Suppressor macrophage treated with lipopolysaccharide for 4 hours (primary cell): ENCODE data around the gene KIFC3.
A peak's percentile ranks its signal among the peaks of the same experiment; 100 is the strongest.
"Not testable (repeated sequence)": the region's sequence is repeated elsewhere in the genome, so short reads cannot be mapped to it uniquely, and the experiment has no call there.

Experiments used
- DNase-seq: peaks from one replicate; pipeline ENCODE4 v3.0.0-alpha.2; 2020

The KIFC3 gene

DNA sequence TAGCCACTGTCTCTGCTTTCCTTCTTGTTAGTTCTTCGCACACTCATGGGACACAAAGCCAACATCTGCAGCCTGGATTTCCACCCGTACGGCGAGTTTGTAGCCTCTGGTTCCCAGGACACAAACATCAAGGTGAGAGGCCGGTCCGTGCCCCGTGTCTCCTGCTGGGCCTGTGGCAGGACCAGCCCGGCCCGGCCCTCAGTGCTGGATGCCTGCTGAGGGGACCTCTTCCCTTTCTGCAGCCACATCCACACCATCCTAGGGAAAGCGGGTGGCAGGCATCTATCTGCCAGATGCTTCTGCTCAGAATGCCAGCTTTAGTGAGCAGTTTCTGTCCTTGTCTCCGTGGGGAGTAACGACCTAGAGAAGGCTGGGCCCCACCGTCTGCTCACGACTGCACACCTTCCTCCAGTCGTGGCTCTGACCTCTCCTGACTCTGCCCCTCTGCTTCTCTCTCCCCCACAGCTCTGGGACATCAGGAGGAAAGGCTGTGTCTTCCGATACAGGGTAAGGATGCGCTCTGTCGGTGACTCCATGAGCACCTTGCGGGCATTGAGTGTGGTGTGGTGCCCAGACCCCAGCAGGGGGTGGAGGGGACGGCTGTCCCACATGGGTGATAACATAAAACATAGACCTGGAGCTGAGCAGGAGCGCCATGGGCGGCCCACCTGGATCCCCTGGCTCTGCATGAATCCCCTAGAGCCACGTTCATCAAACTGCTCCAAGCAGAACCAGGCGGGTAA is 51.3 kb downstream of the KIFC3 start:
- no peak for DNase-seq

DNA sequence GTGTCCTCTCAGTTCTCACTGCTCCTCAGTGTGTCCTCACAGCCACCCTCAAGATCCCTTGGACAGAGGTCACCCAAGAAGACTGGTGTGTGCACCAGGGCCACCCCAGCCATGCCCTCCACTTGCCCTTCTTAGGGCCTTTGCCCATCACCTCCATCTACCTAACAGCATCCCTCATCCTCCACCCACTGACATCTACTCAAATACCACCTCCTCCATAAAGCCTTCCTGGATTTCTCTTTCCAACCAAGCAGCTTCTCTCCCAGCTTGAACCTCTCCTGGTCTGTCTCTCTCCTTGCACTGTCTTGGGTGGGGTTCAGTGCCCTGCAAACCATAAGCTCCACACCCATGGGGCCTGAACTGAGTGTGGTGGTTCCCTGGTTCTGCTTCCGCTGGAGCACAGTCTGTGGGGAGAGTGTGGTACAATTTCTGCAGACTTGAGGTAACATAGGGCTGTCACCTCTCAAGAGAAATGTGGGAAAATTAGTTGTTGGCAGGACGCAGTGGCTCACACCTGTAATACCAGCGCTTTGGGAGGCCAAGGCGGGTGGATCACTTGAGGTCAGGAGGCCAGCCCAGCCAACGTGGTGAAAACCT is 52.3 kb downstream of the KIFC3 start:
- DNase-seq, result no peak

DNA sequence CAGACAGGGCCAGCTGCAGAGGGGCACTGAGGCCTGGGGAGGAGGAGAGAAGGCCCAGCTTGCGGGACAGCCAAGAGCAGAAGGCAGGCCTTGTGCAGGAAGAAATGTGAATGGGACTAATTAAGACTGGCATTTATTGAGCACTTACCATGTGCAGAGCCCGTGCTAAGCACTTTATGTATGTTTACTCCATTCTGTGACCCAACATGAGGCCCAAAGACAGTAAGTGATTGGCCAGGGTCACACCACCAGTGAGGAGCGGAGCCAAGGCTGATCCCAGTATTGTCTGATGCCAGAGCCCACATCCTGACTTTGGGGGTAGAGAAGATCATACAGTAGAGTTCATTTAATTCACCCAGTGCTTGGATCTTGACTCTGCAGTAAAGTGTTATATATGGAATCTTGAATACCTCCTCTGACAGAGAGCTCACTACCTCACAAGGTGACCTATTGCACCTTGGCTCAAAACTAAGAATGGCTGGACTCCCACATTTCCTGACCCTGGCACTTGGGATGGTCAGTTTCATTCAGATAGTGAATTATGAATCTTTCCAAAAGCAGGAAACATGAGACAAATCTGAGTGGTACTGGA is 53.1 kb downstream of the KIFC3 start:
- no peak for DNase-seq

DNA sequence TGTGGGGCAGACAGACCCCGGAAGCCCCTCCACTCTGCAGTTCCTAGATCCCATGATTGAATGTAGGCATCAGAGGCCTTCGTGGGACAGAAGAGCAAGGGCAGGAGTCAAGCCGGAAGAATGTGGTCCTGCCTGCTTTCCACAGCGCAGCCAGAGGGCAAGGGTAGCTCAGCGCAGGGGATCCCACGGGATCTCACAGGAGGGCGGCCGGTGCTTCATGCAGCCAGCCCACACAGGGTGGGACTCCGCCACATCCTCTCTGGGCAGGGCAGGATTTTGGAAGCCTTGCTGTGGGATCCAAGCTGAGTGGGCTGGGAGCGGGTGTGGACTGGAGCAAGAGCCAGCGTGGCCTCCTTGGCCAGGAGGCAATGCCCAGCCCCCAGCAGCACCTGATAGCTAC is 53.7 kb downstream of the KIFC3 start:
- no peak for DNase-seq

DNA sequence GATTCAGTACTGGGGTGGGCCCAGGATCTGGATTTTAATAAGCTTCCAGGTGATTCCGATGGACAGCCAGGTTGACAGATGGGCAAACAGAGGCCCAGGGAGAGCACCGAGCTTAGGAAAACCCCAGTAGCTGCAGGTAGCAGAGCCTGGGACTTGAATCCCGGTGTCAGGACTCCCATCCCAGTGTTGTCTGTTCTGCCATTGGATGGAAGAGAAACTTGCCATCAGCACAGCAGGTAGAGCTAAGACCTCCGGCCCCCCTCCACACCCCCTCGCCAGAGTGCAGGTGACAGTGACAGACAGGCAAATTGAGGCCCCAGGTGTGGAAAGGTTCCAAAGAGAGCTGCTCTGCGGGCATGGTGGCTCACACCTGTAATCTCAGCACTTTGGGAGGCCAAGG is 54.3 kb downstream of the KIFC3 start:
- no peak for DNase-seq

DNA sequence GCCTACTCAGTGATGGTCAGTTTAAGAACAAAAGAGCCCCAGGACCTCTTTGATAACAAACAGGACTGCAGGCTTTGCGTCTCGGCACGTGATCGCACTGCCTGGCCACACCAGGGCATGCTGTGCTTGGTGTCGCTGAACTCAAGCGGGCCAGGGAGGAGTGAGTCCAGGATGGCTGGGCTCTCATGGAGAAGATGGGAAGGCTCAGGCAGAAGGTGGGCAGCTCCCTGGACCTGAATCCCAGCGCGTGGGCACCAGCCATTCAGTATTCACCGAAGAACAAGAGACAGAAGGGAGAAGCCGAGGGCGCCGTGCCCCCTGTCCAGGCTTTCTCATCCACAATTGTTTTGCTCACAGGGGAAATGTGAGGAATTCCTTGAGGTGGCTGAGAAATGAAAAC is 54.8 kb downstream of the KIFC3 start:
- DNase-seq, result no peak

DNA sequence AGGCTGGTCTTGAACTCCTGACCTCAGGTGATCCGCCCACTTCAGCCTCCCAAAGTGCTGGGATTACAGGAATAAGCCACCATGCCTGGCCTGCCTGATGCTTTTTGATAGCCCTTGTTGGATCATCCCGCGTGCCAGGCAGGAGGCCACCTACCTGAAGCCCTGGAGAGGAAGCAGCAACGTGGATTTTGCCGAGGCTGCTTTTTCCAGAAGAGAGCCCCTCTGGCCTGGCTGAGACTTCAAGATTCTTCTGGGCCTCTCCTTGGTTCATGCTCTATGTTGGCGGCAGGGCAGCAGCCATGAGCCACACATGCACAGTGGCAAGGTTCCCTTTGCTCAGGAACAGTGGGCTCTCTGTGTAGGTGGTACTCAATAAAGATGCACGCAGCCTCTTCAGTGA is 55.2 kb downstream of the KIFC3 start:
- DNase-seq, result no peak

DNA sequence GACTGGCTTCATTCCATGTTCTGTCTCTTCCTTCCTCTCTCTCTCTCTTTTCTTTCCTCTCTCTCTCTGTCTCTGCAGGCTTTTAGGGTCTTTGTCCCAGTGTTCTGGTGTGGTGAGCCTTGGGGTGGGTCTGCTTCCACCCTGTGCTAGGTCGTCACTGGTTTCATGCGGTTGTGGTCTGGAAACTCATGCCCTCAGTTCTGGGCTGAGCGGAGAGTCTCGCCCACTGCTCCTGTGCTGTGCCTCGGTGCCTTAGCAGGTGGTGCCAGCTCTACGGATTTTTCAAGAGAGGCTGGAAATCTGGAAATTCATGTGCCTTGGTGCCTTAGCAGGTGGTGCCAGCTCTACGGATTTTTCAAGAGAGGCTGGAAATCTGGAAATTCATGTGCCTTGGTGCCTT is 56.0 kb downstream of the KIFC3 start:
- not testable (repeated sequence) for DNase-seq

DNA sequence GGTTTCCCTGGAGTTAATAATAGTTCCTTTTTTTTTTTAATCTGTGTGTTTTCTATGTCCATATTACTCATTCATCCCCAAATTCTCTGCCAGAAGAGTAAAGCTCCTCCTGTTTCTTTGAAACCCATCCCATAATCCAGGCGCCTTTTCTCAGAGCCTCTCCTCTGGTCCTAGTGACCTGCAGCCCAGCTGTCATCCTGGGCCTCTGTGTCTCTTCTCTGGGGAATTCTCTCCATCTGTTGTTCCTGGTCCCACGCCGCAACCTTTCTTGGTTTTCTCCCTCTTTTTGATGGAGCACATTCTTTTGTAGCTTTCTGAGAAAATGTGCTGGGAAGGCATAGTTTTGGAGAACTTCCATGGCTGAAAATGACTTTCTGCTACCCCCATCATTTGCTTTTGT is 56.5 kb downstream of the KIFC3 start:
- no peak for DNase-seq

DNA sequence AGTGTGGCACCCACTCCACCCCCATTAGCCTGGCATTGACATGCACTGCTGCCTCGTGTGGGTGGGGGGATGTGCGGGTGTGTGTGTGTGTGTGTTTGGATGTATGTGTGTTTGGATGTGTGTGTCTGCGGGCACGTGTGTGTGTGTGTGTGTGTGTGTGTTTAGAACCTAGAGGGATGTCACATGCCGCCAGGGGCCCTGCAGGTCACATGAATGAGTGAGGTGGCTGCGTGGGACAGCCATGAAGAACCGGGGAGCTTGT is 57.7 kb downstream of the KIFC3 start:
- no peak for DNase-seq

DNA sequence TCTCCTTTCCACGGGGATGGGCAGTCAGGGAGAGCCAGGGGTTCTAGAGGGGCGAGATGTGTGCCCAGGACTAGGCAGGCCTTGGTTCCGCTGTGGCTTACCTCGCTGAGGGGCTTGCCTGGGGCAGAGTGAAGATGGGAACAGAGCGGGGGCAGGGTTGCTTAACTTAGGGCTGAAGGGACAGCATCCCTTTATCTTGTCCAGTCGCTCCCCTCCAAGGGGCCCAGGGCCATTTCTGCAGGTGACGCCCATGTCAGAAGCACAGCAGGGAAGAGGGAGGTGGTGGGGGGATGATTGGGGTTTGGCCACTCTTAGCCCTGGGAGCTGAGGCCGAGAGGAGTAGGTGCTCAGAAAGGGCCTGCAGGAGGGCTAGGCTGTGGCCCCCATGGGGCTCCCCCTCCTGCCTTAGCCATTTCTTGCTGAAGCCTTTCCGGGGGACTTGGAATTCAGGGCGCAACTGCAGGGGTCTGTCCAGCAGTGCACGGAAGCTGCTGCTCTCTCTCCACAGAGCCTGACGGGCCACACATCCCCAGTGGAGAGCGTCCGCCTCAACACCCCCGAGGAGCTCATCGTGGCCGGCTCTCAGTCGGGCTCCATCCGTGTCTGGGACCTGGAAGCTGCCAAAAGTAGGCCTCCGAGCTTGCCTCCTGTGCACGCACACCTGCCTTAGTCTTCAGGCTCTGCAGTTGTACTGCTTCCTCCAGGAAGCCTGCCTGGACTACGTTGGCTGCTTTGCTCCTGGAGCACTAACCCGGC is 58.2 kb downstream of the KIFC3 start:
- no peak for DNase-seq

DNA sequence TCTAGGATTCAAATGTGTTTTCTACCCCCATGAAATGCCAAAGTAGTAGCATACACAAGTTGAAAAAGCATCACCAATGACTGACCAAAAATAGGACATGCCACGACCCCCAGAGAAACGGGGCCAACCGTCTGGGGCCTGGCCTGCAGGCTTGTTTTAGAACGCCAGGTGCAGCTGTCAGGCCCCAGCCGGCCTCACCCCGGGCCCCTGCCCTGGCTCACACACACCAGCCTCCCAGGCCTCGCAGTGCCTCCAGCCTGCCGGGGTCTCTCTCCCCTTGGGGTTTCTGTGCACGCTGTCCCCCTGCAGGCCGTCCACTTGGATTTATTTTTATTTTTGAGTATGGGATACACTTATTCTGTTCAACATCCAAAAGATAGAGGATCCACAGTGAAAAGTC is 58.8 kb downstream of the KIFC3 start:
- DNase-seq, result no peak

DNA sequence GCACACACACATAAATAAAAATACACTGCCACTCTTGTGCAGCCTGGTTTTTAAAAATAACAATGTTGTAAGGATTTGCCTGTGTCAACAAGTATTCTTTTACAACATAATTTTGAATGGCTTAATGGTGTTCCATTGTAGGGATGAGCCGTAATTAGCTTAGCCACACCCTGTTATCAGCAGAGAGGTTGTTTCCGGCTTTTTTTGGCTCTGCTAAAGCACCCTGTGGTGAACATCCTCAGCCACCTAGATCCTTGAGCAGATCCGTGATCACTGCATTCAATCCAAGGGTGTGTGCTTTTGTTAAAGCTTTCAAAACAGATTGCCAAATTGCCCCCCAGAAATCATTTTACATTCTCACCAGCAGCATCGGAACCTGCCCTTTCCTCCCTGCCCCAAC is 59.7 kb downstream of the KIFC3 start:
- DNase-seq, result no peak

DNA sequence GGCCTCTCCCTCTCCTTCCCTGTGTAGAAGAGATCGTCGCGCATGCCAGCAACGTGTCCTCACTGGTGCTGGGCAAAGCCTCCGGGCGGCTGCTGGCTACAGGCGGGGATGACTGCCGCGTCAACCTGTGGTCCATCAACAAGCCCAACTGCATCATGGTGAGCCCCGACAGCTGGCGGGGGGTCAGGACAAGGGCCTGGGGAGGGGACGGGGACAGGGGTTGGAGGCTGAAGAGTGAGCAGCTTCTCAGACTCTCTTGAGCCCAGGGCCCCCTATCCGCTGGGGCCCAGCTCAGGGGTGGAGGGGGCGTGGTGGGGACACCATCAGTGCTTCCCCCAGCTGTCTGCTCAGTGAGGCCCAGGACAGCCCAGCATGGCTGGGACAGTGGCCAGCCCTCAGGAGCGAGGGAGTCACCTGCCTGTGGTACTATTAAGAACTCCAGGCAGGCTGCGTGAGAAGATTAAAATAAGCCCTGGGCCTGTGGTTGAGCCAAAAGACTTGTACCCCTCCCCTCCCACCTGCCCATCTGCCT is 60.6 kb downstream of the KIFC3 start:
- no peak for DNase-seq

DNA sequence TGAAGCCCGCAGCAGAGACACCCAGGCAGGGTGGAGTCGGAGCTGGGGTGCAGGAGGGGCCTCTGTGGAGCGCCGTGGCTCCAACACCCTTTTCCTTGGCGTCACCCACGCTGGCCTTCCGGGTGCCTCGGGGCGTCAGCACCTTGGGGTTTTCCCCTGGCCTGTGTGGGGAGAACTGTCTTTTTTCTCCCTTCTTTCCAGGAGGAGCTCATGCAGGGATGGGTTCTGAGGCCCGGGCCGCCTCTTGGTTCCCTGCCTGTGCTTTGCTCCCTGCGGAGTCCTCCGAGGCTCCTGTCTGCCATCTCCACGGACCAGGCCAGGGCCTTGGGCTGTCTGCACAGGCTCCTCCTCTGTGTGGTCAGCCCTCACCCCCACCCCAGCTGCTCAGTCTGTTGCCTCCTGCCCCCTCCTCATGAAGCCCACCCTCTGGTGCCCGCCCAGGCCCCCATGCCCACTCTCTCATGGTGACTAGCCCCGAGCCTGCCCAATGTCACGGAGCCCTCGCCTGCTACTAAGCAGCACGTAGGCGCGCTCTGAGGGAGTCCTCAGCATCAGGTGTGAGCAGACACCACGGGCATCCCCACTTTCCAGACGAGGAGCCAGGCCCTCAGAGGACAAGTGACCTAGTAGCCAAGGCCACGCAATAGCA is 61.7 kb downstream of the KIFC3 start:
- no peak for DNase-seq

DNA sequence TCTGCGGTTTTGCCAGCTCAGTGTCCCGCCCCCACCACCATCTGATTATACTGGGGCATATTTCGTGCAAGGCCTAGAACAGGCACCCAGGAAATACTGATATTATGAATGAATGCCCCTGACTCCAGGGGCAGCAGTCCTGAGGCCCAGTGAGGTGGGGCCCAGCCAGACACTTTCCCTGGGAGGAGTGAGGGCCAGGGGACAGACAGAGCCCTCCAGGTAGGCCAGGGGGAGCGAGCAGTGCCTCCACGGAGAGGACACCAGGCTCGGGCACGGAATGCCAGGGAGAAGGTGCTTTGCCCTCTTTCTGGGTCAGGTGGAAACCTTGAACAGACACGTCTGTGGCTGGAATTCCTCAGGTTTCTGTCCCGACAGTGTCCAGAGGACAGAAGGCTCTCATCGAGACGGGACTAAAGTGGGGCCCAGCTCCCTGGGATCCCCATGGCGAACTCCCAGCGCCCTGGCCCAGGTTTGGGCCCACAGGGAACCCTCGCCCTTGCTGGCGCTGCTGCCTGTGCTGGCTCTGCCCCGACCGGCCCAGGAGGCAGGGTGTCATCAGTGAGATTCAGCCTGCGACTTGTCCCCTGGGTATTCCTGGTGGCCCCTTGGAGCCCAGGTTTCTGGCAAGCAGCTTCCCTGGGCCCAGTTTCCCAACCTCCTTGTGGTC is 62.4 kb downstream of the KIFC3 start:
- no peak for DNase-seq

DNA sequence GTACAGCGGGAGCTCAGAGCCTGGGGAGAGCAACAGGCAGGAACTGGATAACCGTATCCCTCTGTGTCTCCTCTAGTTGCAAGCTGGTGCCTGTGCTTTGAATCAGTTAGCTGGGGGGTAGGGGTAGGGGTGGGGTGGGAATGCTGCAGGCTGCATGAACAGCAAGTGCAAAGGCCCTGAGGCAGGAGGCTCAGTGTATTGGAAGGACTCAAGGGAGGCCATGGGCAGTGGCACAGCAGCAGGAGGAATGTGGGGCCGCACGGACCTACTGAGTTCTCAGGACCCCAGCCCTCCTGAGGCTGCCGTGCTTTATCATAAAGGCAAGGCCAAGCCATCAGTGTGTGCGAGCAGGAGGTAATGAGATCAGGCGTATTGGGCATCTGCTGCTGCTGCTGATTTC is 63.4 kb downstream of the KIFC3 start:
- no peak for DNase-seq

DNA sequence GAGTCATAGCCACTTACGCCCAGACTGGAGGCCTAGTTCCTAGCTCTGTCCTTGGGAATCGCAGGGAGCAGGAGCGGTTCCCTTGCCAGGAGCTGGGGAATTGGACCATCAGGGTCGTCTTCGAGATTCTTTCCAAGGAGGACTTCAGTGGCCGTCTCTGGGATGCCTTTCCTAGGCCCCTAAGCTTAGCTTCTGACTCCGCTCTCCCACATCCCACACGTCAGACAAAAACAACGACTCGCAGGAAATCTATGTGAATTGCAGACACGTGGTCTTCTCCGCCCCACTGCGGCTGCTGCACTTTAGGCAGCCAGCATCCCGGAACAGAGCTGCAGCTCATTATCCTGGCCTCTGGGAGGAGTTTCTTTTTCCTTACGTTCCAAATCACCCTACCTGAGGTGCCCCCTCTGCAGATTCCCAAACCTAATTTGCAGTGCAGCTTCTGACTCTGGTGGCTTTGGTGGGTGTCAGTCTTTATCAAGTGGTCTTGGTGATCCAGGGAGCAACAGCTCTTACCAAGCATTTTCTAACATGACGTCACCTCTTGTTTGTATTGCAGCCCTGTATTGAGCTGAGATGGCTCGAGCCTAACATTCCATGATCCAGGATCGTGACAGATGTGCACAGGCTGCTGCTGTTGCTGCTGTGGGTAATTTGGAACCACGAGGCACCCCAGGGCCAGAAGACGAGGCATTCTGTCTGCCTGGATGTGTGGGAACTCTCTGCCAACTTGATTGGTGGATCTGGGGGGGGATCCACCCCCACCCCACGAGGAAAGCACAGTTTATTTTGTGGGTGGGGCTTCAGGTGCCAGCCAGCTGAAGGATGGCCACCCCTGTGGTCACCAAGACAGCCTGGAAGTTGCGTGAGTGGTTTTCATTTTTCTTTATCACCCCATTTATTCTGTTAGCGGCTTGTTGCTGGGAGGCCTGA is 65.6 kb downstream of the KIFC3 start:
- DNase-seq, result peak; percentile 74

DNA sequence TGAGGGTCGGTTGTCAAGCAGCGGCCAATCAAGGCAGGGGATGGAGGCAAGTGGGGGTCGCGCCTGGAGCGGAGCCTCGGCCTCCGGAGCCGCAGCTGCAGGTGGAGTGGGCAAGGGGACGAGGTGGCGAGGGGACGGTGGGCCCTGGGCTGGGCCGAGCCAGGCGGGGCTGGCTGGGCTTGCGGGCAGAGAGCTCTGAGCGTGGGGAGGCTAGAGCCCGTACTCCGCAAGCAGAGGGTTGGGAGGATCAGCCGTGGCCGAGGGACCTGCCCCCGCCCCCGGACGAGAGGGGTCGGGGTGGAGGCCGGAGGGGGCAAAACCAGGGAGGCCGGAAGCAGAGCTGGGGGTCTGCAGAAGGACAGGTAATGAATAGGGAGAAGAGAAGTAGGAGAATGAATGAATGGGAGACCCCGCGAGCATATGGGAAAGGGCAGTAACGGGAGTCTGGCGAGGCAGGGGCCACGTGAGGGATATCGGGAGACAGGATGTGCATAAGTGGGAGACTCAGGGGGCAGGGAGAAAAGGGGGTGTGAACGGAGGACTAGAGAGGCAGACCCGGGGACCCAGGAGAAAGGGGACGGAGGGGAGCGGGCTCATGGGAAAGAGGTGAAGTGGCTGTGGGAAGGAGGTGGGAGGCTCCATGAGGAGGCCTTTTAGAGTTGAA is 66.4 kb downstream of the KIFC3 start, which contains the start of gene KATNB1:
TSS of gene KATNB1 (plus strand) at position 16 of the 664 bp plus-strand sequence. CDS start 1,474 bp downstream, outside the sequence.
- DNase-seq, result no peak

DNA sequence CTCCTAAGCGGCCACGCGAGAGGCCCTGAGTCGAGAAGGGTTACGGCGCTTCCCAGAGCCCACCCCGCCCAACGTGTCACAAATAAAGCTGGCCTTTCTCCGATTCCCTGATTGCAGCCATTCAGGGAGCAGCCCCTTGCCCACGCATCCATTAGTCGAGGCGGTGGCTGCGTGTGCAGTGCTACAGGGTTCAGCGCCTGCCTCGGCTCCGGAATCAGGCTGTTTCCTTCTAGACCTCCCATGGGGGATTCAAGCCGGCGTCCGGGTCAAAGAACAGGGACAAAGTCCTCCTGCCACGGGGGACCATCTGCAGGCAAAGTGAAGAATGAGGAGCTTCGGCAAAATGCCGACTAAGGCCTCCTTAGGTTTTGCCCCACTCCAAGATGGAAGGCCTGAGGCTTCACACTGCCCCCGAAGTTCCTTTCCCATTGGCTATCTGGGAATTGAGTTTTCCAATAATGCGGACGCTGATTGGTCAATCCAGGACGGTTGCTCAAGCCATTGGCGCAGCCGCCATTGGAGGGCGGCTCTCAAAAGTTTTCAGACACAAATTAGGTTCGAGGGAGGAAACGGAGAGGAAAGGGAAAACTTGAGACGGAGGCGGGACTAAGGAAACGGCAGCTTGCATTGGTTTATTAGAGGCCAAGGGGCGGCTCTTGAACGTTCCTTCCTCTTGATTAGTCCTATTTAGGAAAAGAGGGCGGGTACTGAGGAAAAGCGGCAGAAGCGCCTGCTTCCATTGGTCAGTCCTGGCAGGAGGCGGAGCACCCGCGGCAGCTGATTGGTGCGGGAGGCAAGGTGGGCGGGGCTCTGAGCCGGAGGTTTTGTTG is 67.2 kb downstream of the KIFC3 start:
- DNase-seq, result peak; percentile 100
